ENCODE measurements around the gene SDK2. TPM values are rescaled to one million over a fixed set of nuclear protein-coding genes. Genes with fewer than 3 reads are reported as not detected.
A peak's percentile ranks its signal among the peaks of the same experiment; 100 is the strongest.

The SDK2 gene
- polyA plus RNA-seq, 3 donors: 0.01 TPM; not detected in 2

GRCh38 chr17:73293031-73293430 is 351.2 kb downstream of the SDK2 start:
- no peaks in the 10 kb centered on the region for H3K9me3 Mint-ChIP-seq
- H4K20me1 ChIP-seq (ENCODE audit: insufficient read depth, low read length): peaks cover 11% of the 10 kb centered on the region
- no peak for DNase-seq
- H3K36me3 ChIP-seq (replicated peaks in 1 of 2; ENCODE audit: control insufficient read depth in 1 of 2, insufficient read depth in 2 of 2, low read length in 2 of 2): no peaks in the 10 kb centered on the region
- H3K4me1 ChIP-seq (ENCODE audit: control insufficient read depth in 1 of 2, insufficient read depth in 2 of 2, low read length in 2 of 2): peaks cover 39 to 49% of the 10 kb centered on the region in 2 donors
- H3K4me3 Mint-ChIP-seq: no peak overlapping the region
- no peaks in the 10 kb centered on the region for H3K27me3 ChIP-seq (ENCODE audit: control insufficient read depth in 2 of 2, insufficient read depth in 2 of 2, low read length in 2 of 2)
- H2AFZ ChIP-seq (ENCODE audit: insufficient read depth, low read depth, low read length, poor library complexity, severe bottlenecking): no peak overlapping the region
- peaks cover 13% of the 10 kb centered on the region in 2 donors for H3K36me3 Mint-ChIP-seq
- peak overlapping the region in 2 of 7 donors; percentile 56 to 73 for H3K27ac Mint-ChIP-seq
- peaks cover 55% of the 10 kb centered on the region for H3K4me1 Mint-ChIP-seq
- no peak overlapping the region for H3K27ac ChIP-seq (ENCODE audit: low read depth in 1 of 2, low read length in 2 of 2)
- WGBS (ENCODE audit: insufficient coverage): 94% methylated on average over 10 of the region's 11 CpGs
- intact Hi-C loops (cut with micrococcal nuclease): no loop called here
- no peak overlapping the region for H3K4me2 ChIP-seq (replicated peaks; ENCODE audit: extremely low read depth, low read length, poor library complexity, severe bottlenecking)
- no peak overlapping the region for H3K4me3 ChIP-seq (replicated peaks in 1 of 3; ENCODE audit: low read depth in 2 of 3, low read length in 3 of 3)
- H3K9me3 ChIP-seq (replicated peaks in 1 of 2; ENCODE audit: control insufficient read depth in 1 of 2, insufficient read depth in 1 of 2, low read length in 2 of 2): no peaks in the 10 kb centered on the region
- H3K9ac ChIP-seq (ENCODE audit: insufficient read depth, low read length, poor library complexity, severe bottlenecking): no peak overlapping the region
- H3K79me2 ChIP-seq (ENCODE audit: insufficient read depth, low read length): peaks cover 52% of the 10 kb centered on the region
- H3K27me3 Mint-ChIP-seq (ENCODE audit: low read depth in 3 of 3): peaks cover 2 to 7% (median 3%) of the 10 kb centered on the region in 3 donors
- TF ChIP-seq, protein P1, sequence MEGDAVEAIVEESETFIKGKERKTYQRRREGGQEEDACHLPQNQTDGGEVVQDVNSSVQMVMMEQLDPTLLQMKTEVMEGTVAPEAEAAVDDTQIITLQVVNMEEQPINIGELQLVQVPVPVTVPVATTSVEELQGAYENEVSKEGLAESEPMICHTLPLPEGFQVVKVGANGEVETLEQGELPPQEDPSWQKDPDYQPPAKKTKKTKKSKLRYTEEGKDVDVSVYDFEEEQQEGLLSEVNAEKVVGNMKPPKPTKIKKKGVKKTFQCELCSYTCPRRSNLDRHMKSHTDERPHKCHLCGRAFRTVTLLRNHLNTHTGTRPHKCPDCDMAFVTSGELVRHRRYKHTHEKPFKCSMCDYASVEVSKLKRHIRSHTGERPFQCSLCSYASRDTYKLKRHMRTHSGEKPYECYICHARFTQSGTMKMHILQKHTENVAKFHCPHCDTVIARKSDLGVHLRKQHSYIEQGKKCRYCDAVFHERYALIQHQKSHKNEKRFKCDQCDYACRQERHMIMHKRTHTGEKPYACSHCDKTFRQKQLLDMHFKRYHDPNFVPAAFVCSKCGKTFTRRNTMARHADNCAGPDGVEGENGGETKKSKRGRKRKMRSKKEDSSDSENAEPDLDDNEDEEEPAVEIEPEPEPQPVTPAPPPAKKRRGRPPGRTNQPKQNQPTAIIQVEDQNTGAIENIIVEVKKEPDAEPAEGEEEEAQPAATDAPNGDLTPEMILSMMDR (IDR thresholded peaks at IDR 0.05): no peak

- Histone ChIP-seq H2AFZ (ENCODE audit: insufficient read depth, low read depth, low read length, poor library complexity, severe bottlenecking) (peak overlapping the region; percentile 66), H3K4me1 (ENCODE audit: control insufficient read depth in 1 of 2, insufficient read depth in 2 of 2, low read length in 2 of 2) (peaks cover 37 to 49% of the 10 kb centered on the region in 2 donors), H3K4me2 (replicated peaks; ENCODE audit: extremely low read depth, low read length, poor library complexity, severe bottlenecking) (peak overlapping the region; percentile 64), H3K36me3 (replicated peaks in 1 of 2; ENCODE audit: control insufficient read depth in 1 of 2, insufficient read depth in 2 of 2, low read length in 2 of 2) (no peaks in the 10 kb centered on the region), H3K9me3 (replicated peaks in 1 of 2; ENCODE audit: control insufficient read depth in 1 of 2, insufficient read depth in 1 of 2, low read length in 2 of 2) (no peaks in the 10 kb centered on the region), H3K27me3 (ENCODE audit: control insufficient read depth in 2 of 2, insufficient read depth in 2 of 2, low read length in 2 of 2) (no peaks in the 10 kb centered on the region), H3K79me2 (ENCODE audit: insufficient read depth, low read length) (peaks cover 51% of the 10 kb centered on the region), H3K9ac (ENCODE audit: insufficient read depth, low read length, poor library complexity, severe bottlenecking) (peak overlapping the region; percentile 65), H3K27ac (ENCODE audit: low read depth in 1 of 2, low read length in 2 of 2) (peak overlapping the region; percentile 53 to 84), H4K20me1 (ENCODE audit: insufficient read depth, low read length) (peaks cover 7% of the 10 kb centered on the region), H3K4me3 (replicated peaks in 1 of 3; ENCODE audit: low read depth in 2 of 3, low read length in 3 of 3) (peak overlapping the region in 2 of 3 experiments; percentile 9 to 70)
- Mint-ChIP-seq H3K36me3 (peaks cover 17 to 19% of the 10 kb centered on the region in 2 donors), H3K27me3 (ENCODE audit: low read depth in 3 of 3) (peaks cover 1 to 6% (median 4%) of the 10 kb centered on the region in 3 donors), H3K4me3 (peak overlapping the region; percentile 61 to 88), H3K9me3 (no peaks in the 10 kb centered on the region), H3K27ac (peak overlapping the region; percentile 90 to 96 (median 95)), H3K4me1 (peaks cover 60% of the 10 kb centered on the region)
- WGBS (ENCODE audit: insufficient coverage): 92% methylated on average over 8 of the region's 12 CpGs
- DNase-seq: peak in 1 of 3 donors; percentile 38
- intact Hi-C loops (cut with micrococcal nuclease): no loop called here
- TF ChIP-seq, protein P1 (IDR thresholded peaks at IDR 0.05): no peak
These were observed 352.2 kb downstream of the SDK2 start for GRCh38 chr17:73292031-73292531.
